IMR-90 (cell line): ENCODE measurements around the gene VAMP7. TPM values are rescaled to one million over a fixed set of nuclear protein-coding genes. Genes with fewer than 3 reads are reported as not detected.

ENCODE experiments used
- ATAC-seq: fragments of 200-7000 bp; cut with Tn5 transposase; 2 replicates; pipeline ENCODE4 v1.9.1; 2020; ENCODE audit warnings: low read depth, mild to moderate bottlenecking, moderate library complexity
- BruUV-seq: library from RNA; stranded (reverse); fragments of 400-500 nt; replicated peaks from 2 replicates; lab custom pipeline; 2021; lab: Mats Ljungman, UMichigan
- CTCF ChIA-PET: fragments of 300-600 bp; formaldehyde crosslinking; extraction: SDS; loops from one replicate; lab custom pipeline; 2021; ENCODE audit warnings: antibody characterized with exemption; lab: Yijun Ruan, JAX
- POLR2A ChIA-PET: fragments of 300-600 bp; sonication (Branson Sonifier 250); formaldehyde crosslinking; loops from one replicate; lab custom pipeline; 2022; ENCODE audit warnings: antibody characterized with exemption; ENCODE audit not compliant: unreplicated experiment; lab: Charles Lee
- DNase-seq: peaks from one replicate; pipeline ENCODE4 v3.0.0; 2013
- H2AFZ ChIP-seq: replicated peaks from 2 replicates; pipeline ENCODE3; 2013; ENCODE audit warnings: low read length, mild to moderate bottlenecking; ENCODE audit not compliant: poor library complexity
- H2AK5ac ChIP-seq: 2 replicates; pipeline ENCODE4 v1.6.1; 2013; ENCODE audit warnings: low read depth, low read length, inconsistent platforms
- H2AK9ac ChIP-seq: replicated peaks from 2 replicates; pipeline ENCODE3; 2013; ENCODE audit warnings: mild to moderate bottlenecking, low read depth, low read length, moderate library complexity; ENCODE audit not compliant: poor library complexity
- H2BK120ac ChIP-seq: 2 replicates; pipeline ENCODE4 v1.6.1; 2013; ENCODE audit warnings: low read depth, low read length, inconsistent platforms
- H2BK15ac ChIP-seq: 3 replicates; pipeline ENCODE4 v1.6.1; 2013; ENCODE audit warnings: low read depth, low read length, inconsistent platforms
- H2BK20ac ChIP-seq: 2 replicates; pipeline ENCODE4 v1.6.1; 2013; ENCODE audit warnings: low read depth, mild to moderate bottlenecking, inconsistent platforms, low read length, moderate library complexity
- H2BK5ac ChIP-seq: 2 replicates; pipeline ENCODE4 v1.6.1; 2013; ENCODE audit warnings: mild to moderate bottlenecking, low read depth, low read length, inconsistent platforms; ENCODE audit not compliant: poor library complexity, severe bottlenecking
- H3K14ac ChIP-seq: replicated peaks from 2 replicates; pipeline ENCODE4 v1.6.1; 2013; ENCODE audit warnings: low read depth, low read length, inconsistent platforms
- H3K18ac ChIP-seq: 2 replicates; pipeline ENCODE4 v1.6.1; 2013; ENCODE audit warnings: low read depth, low read length, control low read depth
- H3K23ac ChIP-seq: 2 replicates; pipeline ENCODE4 v1.6.1; 2013; ENCODE audit warnings: low read depth, low read length, inconsistent platforms
- H3K27ac ChIP-seq: 2 replicates; pipeline ENCODE4 v1.5.1; 2013; ENCODE audit warnings: mild to moderate bottlenecking, control low read depth, low read length; ENCODE audit not compliant: insufficient read depth
- H3K27me3 ChIP-seq: 2 replicates; pipeline ENCODE4 v1.6.1; 2013; ENCODE audit warnings: low read length; ENCODE audit not compliant: control insufficient read depth, insufficient read depth
- H3K36me3 ChIP-seq: 2 replicates; pipeline ENCODE4 v1.6.1; 2013; ENCODE audit warnings: low read length, mixed read lengths; ENCODE audit not compliant: control insufficient read depth, insufficient read depth
- H3K4ac ChIP-seq: 2 replicates; pipeline ENCODE4 v1.6.1; 2013; ENCODE audit warnings: low read depth, low read length, inconsistent platforms
- H3K4me1 ChIP-seq: 2 replicates; pipeline ENCODE4 v1.6.1; 2013; ENCODE audit warnings: low read length, mixed read lengths; ENCODE audit not compliant: control insufficient read depth, insufficient read depth
- H3K4me2 ChIP-seq: 2 replicates; pipeline ENCODE4 v1.6.1; 2013; ENCODE audit warnings: low read depth, mild to moderate bottlenecking, control low read depth, low read length, moderate library complexity
- H3K4me3 ChIP-seq: 2 replicates; pipeline ENCODE4 v1.5.1; 2013; ENCODE audit warnings: low read depth, mild to moderate bottlenecking, control low read depth, low read length, moderate library complexity; ENCODE audit not compliant: insufficient read depth
- H3K56ac ChIP-seq: 2 replicates; pipeline ENCODE4 v1.6.1; 2013; ENCODE audit warnings: low read length, inconsistent platforms; ENCODE audit not compliant: insufficient read depth; ENCODE audit errors: extremely low read depth
- H3K79me1 ChIP-seq, 2 experiments: 2 replicates each; pipeline ENCODE4 v1.6.1; 2013; ENCODE audit warnings: low read length in 2 of 2, inconsistent platforms in 1 of 2, low read depth in 1 of 2
- H3K9ac ChIP-seq: 2 replicates; pipeline ENCODE4 v1.6.1; 2013; ENCODE audit warnings: low read depth, low read length, control low read depth
- H3K9me1 ChIP-seq: 2 replicates; pipeline ENCODE4 v1.6.1; 2013; ENCODE audit warnings: low read length, inconsistent platforms; ENCODE audit not compliant: insufficient read depth
- H3K9me3 ChIP-seq: 2 replicates; pipeline ENCODE4 v1.6.1; 2013; ENCODE audit warnings: low read length; ENCODE audit not compliant: control insufficient read depth, insufficient read depth
- H4K20me1 ChIP-seq: 2 replicates; pipeline ENCODE4 v1.6.1; 2013; ENCODE audit warnings: low read length, inconsistent platforms; ENCODE audit not compliant: insufficient read depth
- H4K5ac ChIP-seq: 2 replicates; pipeline ENCODE4 v1.6.1; 2013; ENCODE audit warnings: mild to moderate bottlenecking, low read depth, low read length, control low read depth
- H4K8ac ChIP-seq, 2 experiments: 2 replicates each; pipeline ENCODE4 v1.6.1; 2013; ENCODE audit warnings: low read depth in 2 of 2, low read length in 2 of 2, control low read depth in 1 of 2, inconsistent platforms in 1 of 2
- H4K91ac ChIP-seq: 2 replicates; pipeline ENCODE4 v1.6.1; 2013; ENCODE audit warnings: low read depth, low read length, inconsistent platforms; ENCODE audit not compliant: insufficient read depth
- BHLHE40 ChIP-seq: fragments of 150-350 bp; IDR thresholded peaks from 2 replicates; pipeline ENCODE4 v1.6.1; 2016; ENCODE audit warnings: mild to moderate bottlenecking, low read depth, low read length
- CEBPB ChIP-seq: IDR thresholded peaks from 2 replicates; pipeline ENCODE4 v1.6.1; 2012; ENCODE audit warnings: low read depth, low read length, improper control_type of control experiment
- CHD1 ChIP-seq: IDR thresholded peaks from 2 replicates; pipeline ENCODE4 v1.6.1; 2012; ENCODE audit warnings: low read depth, low read length, improper control_type of control experiment
- CTCF ChIP-seq: conservative IDR thresholded peaks from 2 replicates; pipeline ENCODE4 v1.5.1; 2012; ENCODE audit warnings: mild to moderate bottlenecking, low read depth, low read length, improper control_type of control experiment
- ELK1 ChIP-seq: fragments of 150-350 bp; IDR thresholded peaks from 2 replicates; pipeline ENCODE4 v1.6.1; 2016; ENCODE audit warnings: low read depth, mild to moderate bottlenecking, low read length, moderate library complexity, borderline replicate concordance
- FOS ChIP-seq: fragments of 150-350 bp; IDR thresholded peaks from 2 replicates; pipeline ENCODE4 v1.6.1; 2016; ENCODE audit warnings: low read depth, low read length
- MAFK ChIP-seq: IDR thresholded peaks from 2 replicates; pipeline ENCODE4 v1.6.1; 2012; ENCODE audit warnings: low read depth, low read length, improper control_type of control experiment
- MAZ ChIP-seq: IDR thresholded peaks from 2 replicates; pipeline ENCODE4 v1.6.1; 2012; ENCODE audit warnings: low read depth, mild to moderate bottlenecking, low read length, improper control_type of control experiment, moderate library complexity, borderline replicate concordance
- MXI1 ChIP-seq: IDR thresholded peaks from 2 replicates; pipeline ENCODE4 v1.6.1; 2012; ENCODE audit warnings: low read depth, mild to moderate bottlenecking, low read length, moderate library complexity, borderline replicate concordance
- NFE2L2 ChIP-seq: fragments of 150-350 bp; IDR thresholded peaks from 2 replicates; pipeline ENCODE4 v1.6.1; 2016; ENCODE audit warnings: low read depth, mild to moderate bottlenecking, low read length
- POLR2A ChIP-seq: IDR thresholded peaks from 2 replicates; pipeline ENCODE4 v1.6.1; 2012; ENCODE audit warnings: mild to moderate bottlenecking, low read depth, low read length
- RAD21 ChIP-seq: IDR thresholded peaks from 2 replicates; pipeline ENCODE4 v1.6.1; 2012; ENCODE audit warnings: low read length, improper control_type of control experiment
- RFX5 ChIP-seq: IDR thresholded peaks from 2 replicates; pipeline ENCODE4 v1.8.0; 2012; ENCODE audit warnings: low read depth, mild to moderate bottlenecking, low read length, moderate library complexity
- SMC3 ChIP-seq: fragments of 150-350 bp; IDR thresholded peaks from 2 replicates; pipeline ENCODE4 v1.6.1; 2016; ENCODE audit warnings: low read depth, mild to moderate bottlenecking, antibody characterized with exemption, low read length, moderate library complexity
- USF2 ChIP-seq: fragments of 150-350 bp; IDR thresholded peaks from 2 replicates; pipeline ENCODE4 v1.6.1; 2017; ENCODE audit warnings: mild to moderate bottlenecking, antibody characterized with exemption, low read length, low read depth
- WGBS, 2 experiments: methylation state at CpG; one replicate each; pipeline versions ENCODE4 v1.1.5 to v1.1.7; 2013; ENCODE audit warnings: missing lambda C conversion rate in 2 of 2; ENCODE audit not compliant: insufficient read length in 1 of 2; ENCODE audit errors: extremely low coverage in 2 of 2; 5-methylcytosine and 5-hydroxymethylcytosine counted together
- dilution Hi-C: fragments of 300-500 bp; cut with HindIII; formaldehyde crosslinking; loops from one replicate; pipeline ENCODE4 v1.14.3; 2018; ENCODE audit warnings: low sequenced_read_pairs; ENCODE audit not compliant: unreplicated experiment
- in situ Hi-C: fragments of 300-500 bp; cut with MboI; formaldehyde crosslinking; loops from 3 replicates; pipeline ENCODE4 v1.14.3; 2019; ENCODE audit warnings: low sequenced_read_pairs, inconsistent platforms, mixed read lengths
- intact Hi-C: fragments of 100-400 bp; cut with micrococcal nuclease; formaldehyde crosslinking; loops from 2 replicates; pipeline ENCODE4 v1.10.0; 2022
- polyA plus RNA-seq, 3 experiments: library from polyadenylated mRNA; depleted of rRNA; stranded (reverse); fragments of >200 nt; gene quantifications; 2 replicates each; pipeline ENCODE4 v1.2.3, GENCODE V29; 2012; ENCODE audit warnings: low replicate concordance in 1 of 3
- total RNA-seq: library from RNA; depleted of rRNA; stranded (reverse); fragments of >200 nt; gene quantifications from 2 replicates; pipeline ENCODE4 v1.2.3, GENCODE V29; 2012

Gene VAMP7
- total and polyA plus RNA-seq, 2 of the 4 experiments (the other 2 are of a cell fraction): 21.7 to 39.1 TPM

- H3K9me1 ChIP-seq: no peaks in the 10 kb centered on the region
- no peak overlapping the region for H3K56ac ChIP-seq
- H2AK5ac ChIP-seq: no peak overlapping the region
- H2BK120ac ChIP-seq: no peak overlapping the region
- no peaks in the 10 kb centered on the region for H3K4me1 ChIP-seq
- H3K27me3 ChIP-seq: no peaks in the 10 kb centered on the region
- DNase-seq (no peak), ATAC-seq (no peak)
- H3K9ac ChIP-seq: no peak overlapping the region
- no peak overlapping the region for H2AK9ac ChIP-seq
- dilution Hi-C loops: no loop called here
- WGBS, 2 experiments: no CpG with 5 or more reads among the region's 5 CpGs
- no peak overlapping the region for H3K14ac ChIP-seq
- no peaks in the 10 kb centered on the region; the same call in 1 of the 2 replicates for H3K9me3 ChIP-seq
- BruUV-seq: no TSS peak
- in situ Hi-C loops: no loop called here
- no peak overlapping the region for H4K5ac ChIP-seq
- H4K20me1 ChIP-seq: no peaks in the 10 kb centered on the region
- ChIA-PET CTCF (no interaction called here), POLR2A (no interaction called here)
- no peak overlapping the region for H3K27ac ChIP-seq
- no peak overlapping the region for H2BK15ac ChIP-seq
- H3K4ac ChIP-seq: no peak overlapping the region
- no peak overlapping the region for H2AFZ ChIP-seq
- no peak overlapping the region for H3K4me2 ChIP-seq
- H4K8ac ChIP-seq: no peak overlapping the region
- no peak overlapping the region for H3K23ac ChIP-seq
- no peaks in the 10 kb centered on the region for H3K36me3 ChIP-seq
- no peak overlapping the region for H4K91ac ChIP-seq
- H2BK20ac ChIP-seq: no peak overlapping the region
- intact Hi-C loops: no loop called here
- no peak overlapping the region for H2BK5ac ChIP-seq
- no peak overlapping the region for H3K18ac ChIP-seq
- H3K4me3 ChIP-seq: no peak overlapping the region
- H3K79me1 ChIP-seq: no peaks in the 10 kb centered on the region
- TF ChIP-seq MAZ (no peak), RAD21 (no peak), NFE2L2 (no peak), BHLHE40 (no peak), POLR2A (no peak), CTCF (no peak), SMC3 (no peak), USF2 (no peak), CHD1 (no peak), CEBPB (no peak), MAFK (no peak), FOS (no peak), RFX5 (no peak), MXI1 (no peak), ELK1 (no peak)
Observed at GRCh38 chrX:155959018-155959587, 78.0 kb downstream of the VAMP7 start.
